ENCODE data around the gene KIAA1191.

Gene KIAA1191

DNA sequence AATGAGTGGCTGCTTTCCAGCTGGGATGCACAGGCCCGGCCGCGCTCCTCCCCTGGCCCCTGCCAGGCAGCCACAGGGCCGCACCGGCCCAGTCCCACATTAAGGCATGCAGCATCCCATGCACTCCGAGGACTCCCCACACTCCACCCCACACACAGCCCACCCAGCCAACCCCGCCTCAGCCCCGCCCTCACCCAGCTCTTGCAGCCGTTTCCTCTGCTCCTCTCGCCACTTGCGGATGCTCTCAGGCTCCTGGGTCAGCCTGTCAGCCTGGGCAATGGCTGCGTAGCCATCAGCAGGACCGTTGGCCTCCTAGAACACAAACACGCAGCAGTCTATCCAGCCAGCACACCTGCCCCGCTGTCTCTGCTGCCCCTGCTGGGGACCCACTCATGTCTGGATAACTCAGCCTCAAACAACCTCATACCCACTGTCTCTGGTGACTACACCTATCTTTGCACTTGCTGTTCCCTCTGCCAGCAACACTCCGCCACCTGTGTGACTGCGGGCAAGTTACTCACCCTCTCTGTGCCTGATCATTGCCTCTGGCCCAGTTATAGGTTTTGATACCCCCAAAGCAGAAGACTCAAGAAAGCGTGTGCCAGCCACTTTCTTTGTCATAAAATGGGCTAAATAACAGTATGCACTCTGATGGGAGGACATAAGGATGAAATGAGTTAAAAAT, 36.3 kb upstream of the KIAA1191 start:
- TF ChIP-seq POLR2AphosphoS5 (IDR thresholded peaks at IDR 0.05; ENCODE audit: low read depth) = no peak
- TF ChIP-seq GABPA (IDR thresholded peaks at IDR 0.05; ENCODE audit: low read depth) = no peak
- TF ChIP-seq, protein P1, sequence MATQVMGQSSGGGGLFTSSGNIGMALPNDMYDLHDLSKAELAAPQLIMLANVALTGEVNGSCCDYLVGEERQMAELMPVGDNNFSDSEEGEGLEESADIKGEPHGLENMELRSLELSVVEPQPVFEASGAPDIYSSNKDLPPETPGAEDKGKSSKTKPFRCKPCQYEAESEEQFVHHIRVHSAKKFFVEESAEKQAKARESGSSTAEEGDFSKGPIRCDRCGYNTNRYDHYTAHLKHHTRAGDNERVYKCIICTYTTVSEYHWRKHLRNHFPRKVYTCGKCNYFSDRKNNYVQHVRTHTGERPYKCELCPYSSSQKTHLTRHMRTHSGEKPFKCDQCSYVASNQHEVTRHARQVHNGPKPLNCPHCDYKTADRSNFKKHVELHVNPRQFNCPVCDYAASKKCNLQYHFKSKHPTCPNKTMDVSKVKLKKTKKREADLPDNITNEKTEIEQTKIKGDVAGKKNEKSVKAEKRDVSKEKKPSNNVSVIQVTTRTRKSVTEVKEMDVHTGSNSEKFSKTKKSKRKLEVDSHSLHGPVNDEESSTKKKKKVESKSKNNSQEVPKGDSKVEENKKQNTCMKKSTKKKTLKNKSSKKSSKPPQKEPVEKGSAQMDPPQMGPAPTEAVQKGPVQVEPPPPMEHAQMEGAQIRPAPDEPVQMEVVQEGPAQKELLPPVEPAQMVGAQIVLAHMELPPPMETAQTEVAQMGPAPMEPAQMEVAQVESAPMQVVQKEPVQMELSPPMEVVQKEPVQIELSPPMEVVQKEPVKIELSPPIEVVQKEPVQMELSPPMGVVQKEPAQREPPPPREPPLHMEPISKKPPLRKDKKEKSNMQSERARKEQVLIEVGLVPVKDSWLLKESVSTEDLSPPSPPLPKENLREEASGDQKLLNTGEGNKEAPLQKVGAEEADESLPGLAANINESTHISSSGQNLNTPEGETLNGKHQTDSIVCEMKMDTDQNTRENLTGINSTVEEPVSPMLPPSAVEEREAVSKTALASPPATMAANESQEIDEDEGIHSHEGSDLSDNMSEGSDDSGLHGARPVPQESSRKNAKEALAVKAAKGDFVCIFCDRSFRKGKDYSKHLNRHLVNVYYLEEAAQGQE (IDR thresholded peaks at IDR 0.05; ENCODE audit: insufficient replicate concordance, low read depth) = no peak
- TF ChIP-seq SPI1 (IDR thresholded peaks at IDR 0.05; ENCODE audit: borderline replicate concordance, low read depth) = no peak
- TF ChIP-seq, protein P2, sequence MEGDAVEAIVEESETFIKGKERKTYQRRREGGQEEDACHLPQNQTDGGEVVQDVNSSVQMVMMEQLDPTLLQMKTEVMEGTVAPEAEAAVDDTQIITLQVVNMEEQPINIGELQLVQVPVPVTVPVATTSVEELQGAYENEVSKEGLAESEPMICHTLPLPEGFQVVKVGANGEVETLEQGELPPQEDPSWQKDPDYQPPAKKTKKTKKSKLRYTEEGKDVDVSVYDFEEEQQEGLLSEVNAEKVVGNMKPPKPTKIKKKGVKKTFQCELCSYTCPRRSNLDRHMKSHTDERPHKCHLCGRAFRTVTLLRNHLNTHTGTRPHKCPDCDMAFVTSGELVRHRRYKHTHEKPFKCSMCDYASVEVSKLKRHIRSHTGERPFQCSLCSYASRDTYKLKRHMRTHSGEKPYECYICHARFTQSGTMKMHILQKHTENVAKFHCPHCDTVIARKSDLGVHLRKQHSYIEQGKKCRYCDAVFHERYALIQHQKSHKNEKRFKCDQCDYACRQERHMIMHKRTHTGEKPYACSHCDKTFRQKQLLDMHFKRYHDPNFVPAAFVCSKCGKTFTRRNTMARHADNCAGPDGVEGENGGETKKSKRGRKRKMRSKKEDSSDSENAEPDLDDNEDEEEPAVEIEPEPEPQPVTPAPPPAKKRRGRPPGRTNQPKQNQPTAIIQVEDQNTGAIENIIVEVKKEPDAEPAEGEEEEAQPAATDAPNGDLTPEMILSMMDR (IDR thresholded peaks at IDR 0.05; ENCODE audit: insufficient read depth, low read length) = no peak
- no peak overlapping the region for H3K27ac ChIP-seq (replicated peaks)
- no peak overlapping the region for H3K4me3 ChIP-seq (replicated peaks; ENCODE audit: insufficient read depth, low read length)
- no peak for DNase-seq (ENCODE audit: low read depth in 1 of 2, low spot score in 1 of 2)
- no peaks in the 10 kb centered on the region for H3K27me3 ChIP-seq (ENCODE audit: insufficient read depth, poor library complexity, severe bottlenecking)

DNA sequence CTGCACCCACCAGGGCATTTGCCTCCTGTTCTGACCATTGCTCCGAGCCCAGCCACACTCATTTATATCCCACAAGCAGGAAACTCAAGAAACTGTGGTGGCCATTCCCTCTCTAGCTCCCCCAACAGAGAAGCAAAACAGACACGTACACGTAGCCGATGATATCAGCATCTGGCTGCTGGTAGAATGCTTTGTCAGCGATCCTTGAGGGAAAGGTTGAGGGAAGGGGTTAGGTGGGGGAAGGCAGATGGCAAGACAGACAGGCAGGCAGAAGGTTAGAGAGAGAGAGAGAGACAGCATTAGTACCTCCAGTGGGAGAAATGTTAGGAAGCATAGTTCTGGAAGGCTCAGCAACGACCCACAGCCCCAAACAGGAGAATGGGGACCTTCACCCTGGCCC, 34.8 kb upstream of the KIAA1191 start:
- TF ChIP-seq, protein P1 (IDR thresholded peaks at IDR 0.05; ENCODE audit: insufficient replicate concordance, low read depth) = no peak
- no peak for TF ChIP-seq SPI1 (IDR thresholded peaks at IDR 0.05; ENCODE audit: borderline replicate concordance, low read depth)
- TF ChIP-seq, protein P2 (IDR thresholded peaks at IDR 0.05; ENCODE audit: insufficient read depth, low read length) = no peak
- TF ChIP-seq POLR2AphosphoS5 (IDR thresholded peaks at IDR 0.05; ENCODE audit: low read depth) = no peak
- no peak for TF ChIP-seq GABPA (IDR thresholded peaks at IDR 0.05; ENCODE audit: low read depth)
- DNase-seq (ENCODE audit: low read depth in 1 of 2, low spot score in 1 of 2) = no peak
- no peaks in the 10 kb centered on the region for H3K27me3 ChIP-seq (ENCODE audit: insufficient read depth, poor library complexity, severe bottlenecking)
- H3K4me3 ChIP-seq (replicated peaks; ENCODE audit: insufficient read depth, low read length) = no peak overlapping the region
- H3K27ac ChIP-seq (replicated peaks) = no peak overlapping the region

DNA sequence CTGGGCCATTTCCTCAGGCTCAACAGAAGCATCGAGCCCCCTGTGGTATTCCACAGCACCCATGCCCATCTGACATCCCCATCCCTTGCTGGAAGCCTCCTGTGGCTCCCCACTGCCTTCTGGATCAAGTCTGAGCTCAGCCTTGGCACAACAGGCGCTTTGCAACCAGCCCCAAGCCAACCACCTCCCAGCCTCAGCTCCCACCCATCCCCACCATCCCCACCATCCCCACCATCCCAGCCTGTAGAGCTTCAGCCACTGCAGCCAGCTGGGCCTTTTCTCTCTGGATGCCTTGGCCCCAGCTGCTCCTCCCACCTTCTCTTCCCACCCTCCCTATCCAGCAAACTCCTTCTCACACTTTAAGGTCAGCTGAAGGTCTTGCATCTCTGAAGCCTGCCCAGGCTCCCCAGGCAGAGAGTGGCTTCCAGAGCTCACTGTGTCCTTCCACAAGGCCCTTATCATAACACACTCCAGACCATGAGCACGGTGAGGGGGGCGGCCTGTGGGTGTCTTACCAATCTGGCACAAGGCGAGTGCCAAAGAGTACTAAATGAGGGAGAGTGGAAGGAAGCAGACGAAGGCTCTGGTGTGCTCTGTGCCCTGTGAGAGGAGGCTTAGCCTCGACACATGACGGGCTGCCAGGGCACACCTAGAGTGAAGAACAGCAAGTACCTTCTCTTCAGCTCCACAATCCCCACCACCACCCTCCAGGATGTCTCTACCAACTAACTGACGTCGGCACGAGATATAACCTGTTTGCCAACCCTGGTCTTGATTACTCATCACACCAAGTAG, 33.5 kb upstream of the KIAA1191 start:
- no peak for DNase-seq (ENCODE audit: low read depth in 1 of 2, low spot score in 1 of 2)
- TF ChIP-seq GABPA (IDR thresholded peaks at IDR 0.05; ENCODE audit: low read depth) = no peak
- TF ChIP-seq, protein P1 (IDR thresholded peaks at IDR 0.05; ENCODE audit: insufficient replicate concordance, low read depth) = no peak
- TF ChIP-seq POLR2AphosphoS5 (IDR thresholded peaks at IDR 0.05; ENCODE audit: low read depth) = no peak
- TF ChIP-seq, protein P2 (IDR thresholded peaks at IDR 0.05; ENCODE audit: insufficient read depth, low read length) = no peak
- TF ChIP-seq SPI1 (IDR thresholded peaks at IDR 0.05; ENCODE audit: borderline replicate concordance, low read depth) = no peak
- Histone ChIP-seq H3K27ac (replicated peaks) (no peak overlapping the region), H3K4me3 (replicated peaks; ENCODE audit: insufficient read depth, low read length) (no peak overlapping the region), H3K27me3 (ENCODE audit: insufficient read depth, poor library complexity, severe bottlenecking) (no peaks in the 10 kb centered on the region)
